NCI-H69 (cell line): Measurements from ENCODE around the gene INTS1.
"Not testable (repeated sequence)": the region's sequence is repeated elsewhere in the genome, so short reads cannot be mapped to it uniquely, and the experiment has no call there.

ENCODE experiments used
- DNase-seq: peaks from one replicate; lab custom pipeline; 2025; lab: John Stamatoyannopoulos, UW

Gene INTS1

DNA sequence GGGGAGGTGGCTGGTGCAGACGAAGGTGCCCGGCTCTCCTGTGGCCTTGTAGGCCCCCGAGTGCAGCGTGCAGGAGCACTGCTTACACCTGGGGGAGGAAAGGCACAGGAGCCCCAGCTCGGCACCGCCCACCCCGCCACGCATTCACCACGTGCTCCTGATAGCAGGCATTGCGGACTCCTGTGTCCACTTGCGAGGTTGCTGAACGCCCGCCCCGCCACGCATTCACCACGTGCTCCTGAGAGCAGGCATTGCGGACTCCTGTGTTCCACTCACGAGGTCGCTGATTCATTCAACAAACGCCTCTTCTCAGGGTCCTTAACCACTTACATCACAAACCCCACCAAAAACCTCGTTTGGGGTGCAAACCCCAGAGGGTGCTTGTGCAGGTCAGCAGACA is 58.8 kb downstream of the INTS1 start:
- no peak for DNase-seq

DNA sequence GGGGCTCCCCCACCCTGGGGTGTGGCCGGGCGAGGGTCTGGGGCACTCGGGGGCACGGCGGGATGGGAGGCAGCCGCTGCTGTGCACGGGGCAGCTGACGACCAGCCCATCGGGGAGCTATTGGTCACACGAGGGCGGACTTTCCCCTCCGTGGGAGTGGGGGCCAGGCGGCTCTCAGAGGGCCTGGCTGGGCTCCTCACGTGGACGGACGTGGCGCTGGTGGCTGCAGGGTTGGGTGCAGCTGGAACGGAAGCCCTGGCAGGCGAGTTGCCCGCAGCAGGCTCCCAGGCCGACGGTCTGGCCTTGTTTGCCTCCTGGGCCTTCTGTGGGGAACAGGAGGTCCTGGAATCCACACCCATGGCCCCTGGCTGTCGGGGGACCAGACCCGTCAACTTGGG is 59.3 kb downstream of the INTS1 start:
- no peak for DNase-seq

- no peak for DNase-seq
Measured at GRCh38 chr7:1444214-1444924, 59.8 kb downstream of the INTS1 start.

DNA sequence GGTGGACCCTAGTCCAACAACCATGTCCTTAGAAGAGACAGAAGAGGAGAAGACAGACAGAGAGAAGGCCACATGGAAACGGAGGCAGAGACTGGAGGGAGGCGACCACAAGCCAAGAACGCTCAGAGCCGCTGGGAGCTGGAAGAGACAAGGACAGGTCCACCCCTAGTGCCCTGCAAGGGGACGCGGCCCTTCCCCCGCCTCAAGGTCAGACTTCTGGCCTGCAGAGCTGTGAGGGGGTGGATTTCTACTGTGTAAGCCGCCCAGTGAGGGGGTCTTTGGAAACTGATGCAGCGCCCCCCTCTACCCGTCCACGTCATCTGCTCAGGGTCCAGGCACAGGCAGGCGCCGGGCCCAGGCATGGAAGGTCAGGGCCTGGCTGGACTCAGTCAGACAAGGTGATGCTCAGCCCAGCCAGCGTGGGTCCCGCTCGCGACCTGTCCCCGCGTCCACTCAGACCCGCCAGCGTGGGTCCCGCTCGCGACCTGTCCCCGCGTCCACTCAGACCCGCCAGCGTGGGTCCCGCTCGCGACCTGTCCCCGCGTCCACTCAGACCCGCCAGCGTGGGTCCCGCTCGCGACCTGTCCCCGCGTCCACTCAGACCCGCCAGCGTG is 60.5 kb downstream of the INTS1 start:
- DNase-seq: not testable (repeated sequence)

DNA sequence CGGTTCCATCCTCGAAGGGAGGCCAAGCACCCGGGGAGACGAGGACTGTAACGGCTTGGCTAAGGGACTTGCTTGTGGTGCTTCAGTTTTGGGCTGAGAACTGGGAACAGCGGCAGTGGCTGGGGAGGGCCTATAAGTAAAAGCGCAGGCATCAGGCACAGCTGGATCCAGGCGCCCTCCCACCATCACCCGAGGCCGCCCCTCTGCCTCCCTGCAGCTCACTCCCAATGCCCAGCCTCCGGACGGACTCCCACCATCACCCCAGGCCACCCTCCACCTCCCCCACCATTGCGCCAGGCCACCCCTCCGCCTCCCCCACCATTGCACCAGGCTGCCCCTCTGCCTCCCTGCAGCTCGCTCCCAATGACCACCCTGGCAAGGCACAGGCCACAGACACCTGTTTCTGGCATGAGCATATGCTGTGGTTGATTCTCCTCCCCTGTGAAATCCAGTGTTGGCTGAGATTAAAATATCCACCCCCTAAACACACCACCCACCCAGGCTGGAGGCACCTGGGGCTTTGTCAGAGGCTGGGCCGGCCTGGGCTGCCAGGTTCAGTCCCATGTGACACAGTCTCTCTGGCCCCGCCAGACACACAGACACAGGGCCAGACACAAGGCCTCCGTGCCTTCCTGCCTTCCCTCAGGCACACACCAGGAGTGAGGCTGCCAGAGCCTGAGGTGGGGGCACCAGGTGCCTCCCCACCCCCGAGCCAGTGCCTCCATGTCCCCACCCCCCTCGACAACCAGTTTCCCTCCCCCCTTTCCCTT is 61.6 kb downstream of the INTS1 start:
- DNase-seq: no peak

GRCh38 chr7:1441615-1442354 is 62.4 kb downstream of the INTS1 start:
- no peak for DNase-seq

DNA sequence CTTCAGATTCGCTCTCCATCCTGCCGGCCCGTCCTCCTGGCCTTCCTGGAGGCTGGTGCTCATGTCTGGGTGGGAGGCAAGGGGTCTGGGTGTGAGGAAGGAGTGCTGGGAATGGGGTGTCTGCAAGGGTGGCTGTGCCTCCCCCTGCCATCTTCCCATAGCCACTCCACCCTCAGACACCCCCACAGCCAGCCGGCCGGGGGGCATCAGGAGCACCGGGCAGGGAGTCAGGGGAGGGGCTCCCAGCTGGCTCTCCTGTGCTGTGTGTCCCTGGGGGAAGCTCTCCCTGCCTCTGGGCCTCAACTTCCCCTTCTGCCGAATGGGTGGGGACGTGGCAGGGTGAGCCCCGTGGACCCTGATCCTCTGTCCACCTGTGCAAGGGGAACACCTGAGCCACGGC is 63.6 kb downstream of the INTS1 start:
- no peak for DNase-seq

DNA sequence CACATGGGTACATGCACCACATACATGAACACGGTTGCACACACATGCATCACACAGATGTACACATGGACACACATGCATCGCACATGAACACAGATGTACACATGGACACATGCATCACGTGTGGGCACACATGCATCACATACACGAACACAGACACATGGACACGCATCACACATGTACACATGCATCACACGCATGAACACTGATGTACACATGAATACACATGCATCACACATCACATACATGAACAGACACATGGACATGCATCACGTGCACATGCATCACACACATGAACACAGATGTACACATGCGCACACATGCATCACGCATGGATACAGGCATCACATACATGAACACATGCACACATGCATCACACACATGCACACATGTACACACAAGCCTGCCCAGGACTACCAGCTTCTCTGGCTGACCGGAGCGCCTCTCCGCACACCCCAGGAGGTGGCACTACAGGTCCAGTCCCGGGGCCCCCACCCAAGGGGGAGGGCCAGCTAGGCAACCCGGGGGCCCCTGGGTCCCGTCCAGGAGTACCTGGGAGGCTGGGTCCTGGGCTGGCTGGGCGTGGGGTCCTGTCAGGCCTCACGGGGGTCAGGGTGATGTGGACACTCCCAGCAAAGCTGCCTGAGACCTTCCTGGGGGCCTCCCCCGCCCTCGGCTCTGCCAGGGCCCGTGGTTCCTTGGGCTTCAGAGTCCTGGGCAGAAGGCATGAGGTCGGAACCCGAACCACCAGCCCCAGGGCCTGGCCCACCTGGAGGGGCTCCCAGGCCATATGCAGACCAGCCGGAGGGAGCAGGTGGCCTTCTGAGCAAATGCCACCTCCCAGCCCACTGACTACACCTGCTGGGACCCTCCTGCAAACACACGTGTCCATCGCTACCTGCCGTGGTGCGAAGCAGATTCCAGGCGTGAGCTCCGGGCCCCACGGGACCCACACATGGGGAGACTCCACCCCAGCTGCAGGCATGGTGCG is 64.5 kb downstream of the INTS1 start:
- no peak for DNase-seq

GRCh38 chr7:1438821-1439220 is 65.4 kb downstream of the INTS1 start:
- no peak for DNase-seq

GRCh38 chr7:1438208-1438607 is 66.0 kb downstream of the INTS1 start:
- DNase-seq: no peak

DNA sequence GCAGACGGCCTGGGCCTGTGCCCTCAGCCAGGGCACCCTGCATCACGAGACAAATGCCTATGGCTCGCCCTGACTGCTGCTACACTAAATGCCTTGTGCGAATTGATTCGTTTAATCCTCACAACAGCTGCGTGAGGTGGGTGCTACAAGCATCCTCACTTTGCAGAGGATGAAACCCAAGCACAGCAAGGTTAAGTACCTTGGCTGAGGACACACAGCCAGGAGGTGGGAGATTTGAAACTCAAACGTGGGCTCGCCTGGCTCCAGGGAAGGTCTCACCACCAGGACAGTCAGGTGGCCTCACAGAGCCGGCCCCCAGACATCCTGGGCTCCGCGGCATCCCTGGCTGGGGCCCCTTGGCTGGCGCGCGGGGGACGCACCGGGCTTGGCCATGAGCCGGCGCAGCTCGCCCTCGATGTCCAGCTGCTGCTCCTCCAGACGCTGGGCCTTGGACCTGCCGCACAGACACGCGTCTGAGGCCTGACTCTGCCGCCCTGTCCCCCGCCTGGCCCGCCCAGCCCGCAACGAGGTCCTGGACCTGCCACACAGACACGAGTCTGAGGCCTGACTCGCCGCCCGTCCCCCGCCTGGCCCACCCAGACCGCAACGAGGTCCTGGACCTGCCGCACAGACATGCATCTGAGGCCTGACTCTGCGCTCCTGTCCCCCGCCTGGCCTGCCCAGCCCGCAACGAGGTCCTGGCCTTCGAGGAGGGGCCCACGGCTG is 66.9 kb downstream of the INTS1 start:
- DNase-seq: no peak

DNA sequence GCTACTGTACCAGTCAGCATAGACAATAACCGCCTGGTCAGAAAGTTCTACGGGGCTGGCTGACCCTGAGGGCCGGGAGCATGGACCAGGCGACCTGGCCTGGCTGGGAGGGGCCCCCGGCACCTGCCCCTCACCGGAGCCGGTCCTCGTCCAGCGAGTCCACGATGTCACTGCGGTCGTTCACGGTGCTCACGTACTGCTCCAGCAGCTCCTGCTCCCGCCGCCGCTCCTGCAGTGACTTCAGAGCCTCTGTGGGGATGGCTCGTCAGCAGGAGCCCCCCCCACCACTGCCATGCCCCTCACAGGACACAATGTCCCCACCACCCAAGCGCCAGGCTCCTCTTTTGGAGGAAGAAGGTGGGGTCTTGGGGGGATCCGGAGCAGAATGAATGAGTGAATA is 67.6 kb downstream of the INTS1 start:
- DNase-seq: no peak

- DNase-seq: no peak
Measured at GRCh38 chr7:1434891-1435670, 69.1 kb downstream of the INTS1 start.

GRCh38 chr7:1434165-1434718 is 69.9 kb downstream of the INTS1 start:
- DNase-seq: no peak

DNA sequence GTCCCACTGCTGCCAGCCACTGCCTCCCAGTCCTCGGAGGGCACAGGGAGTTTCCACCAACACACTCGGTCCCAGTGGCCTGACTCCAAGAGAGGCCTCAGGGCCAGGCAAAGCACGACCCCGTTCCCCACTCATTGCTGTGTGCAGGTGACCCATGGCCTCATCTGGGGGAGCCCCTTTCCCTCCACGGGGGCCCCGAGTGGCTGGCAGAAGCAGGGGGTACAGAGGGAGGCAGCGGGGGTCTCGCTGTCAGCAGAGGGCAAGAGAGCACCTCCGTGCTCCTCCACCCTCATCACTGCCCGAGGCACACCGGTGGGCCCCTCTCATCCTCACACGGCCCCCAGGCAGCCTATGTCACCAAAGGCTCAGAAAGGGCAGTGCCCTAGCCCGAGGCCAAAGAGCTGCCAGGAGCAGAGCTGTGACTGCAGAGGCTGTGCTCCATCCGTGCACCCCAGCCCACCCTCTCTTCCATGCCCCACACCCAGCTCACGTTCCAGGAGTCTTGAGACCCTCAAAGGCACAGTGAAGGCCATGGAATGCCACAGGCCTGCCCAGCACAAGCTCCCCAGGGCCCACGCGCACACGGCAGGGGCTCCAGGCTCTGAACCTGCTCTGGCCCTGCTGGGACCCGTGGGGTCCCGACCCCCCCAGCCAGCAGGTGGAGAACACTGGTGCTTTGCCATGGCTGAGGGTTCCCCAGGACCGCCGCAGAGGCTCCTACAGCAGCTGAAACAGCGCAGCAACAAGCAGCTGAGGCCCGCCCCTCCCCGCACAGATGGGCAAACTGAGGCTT is 70.9 kb downstream of the INTS1 start:
- DNase-seq: no peak

- DNase-seq: peak; percentile 78
Measured at GRCh38 chr7:1432411-1433082, 71.6 kb downstream of the INTS1 start.

DNA sequence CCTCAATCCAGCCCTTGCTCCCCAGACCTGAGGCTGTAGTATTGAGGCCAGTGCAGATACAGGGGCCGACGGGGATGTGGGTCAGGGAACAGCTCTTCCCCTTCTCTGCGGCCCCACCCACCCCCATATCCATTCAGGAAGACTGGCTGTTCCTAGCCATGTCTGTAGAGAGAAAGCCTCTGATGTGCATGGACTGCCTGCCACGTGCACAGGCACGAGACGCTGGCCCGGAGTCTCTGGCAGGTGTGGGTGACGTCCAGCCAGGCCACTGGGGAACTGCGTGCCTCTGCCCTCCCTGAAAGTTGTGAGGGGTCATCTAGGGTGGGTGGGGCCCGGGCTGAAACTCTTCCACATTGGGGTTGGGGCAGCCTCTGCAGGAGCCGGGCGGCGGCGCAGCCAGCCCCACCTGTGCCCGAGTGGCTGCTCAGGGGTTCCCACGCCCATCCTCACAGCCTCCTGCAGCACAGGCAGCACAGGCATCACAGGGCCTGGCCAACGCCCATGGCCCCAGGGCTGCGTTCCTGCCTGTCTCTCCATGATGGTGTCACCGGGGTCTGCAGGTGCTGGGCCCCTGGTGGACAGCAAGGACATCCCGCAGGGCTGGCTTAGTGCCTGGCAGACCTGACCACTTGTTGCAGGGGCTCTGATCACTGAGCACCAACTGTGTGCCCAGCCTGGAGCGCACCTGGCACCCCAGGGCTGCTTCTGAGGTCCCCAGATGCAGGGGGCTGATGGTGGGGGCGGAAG is 72.4 kb downstream of the INTS1 start:
- DNase-seq: peak; percentile 87
